SKM-1 treated with dmso at 0.1 percent for 144 hours (cell line): ENCODE results near the gene INSYN2A.

Experiments
- DNase-seq: peaks from one replicate; lab custom pipeline; 2025; ENCODE audit not compliant: unreplicated experiment; lab: John Stamatoyannopoulos, UW

INSYN2A gene

DNA sequence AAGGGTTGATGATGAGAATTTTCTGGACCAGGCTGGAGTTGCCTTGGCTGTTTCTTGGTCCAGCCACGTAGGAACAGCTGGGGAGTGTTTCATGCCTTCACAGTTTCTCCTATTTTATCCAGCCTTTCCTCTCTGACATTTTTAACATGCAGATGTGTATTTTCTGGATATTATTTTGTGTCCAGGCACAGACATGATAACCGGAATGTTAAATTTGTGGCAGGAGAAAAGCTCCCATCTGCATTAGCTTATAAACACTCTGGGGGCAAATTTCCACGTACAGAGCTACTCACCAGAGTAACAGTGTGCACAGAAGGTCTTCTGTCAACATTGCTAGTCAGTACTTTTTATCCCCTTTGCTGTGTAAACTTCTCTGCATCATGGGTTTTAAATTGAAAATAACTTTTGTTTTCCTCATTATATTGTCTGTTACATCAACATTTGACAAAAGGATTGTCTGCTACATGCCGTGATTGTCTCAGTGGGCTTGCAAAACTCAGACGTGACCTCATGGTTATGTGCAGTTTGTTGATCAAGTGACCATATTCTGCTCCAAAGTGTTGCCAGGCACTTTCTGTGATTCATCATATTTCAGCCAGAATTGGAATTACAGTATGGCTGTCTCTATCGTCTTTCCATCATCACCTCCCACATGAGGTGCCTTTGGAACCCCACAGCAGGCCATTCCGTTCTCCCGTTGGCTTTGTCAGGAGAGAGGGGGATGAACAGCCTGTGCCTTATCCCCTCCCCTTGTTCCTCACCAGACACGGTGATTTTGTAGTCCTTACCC lies 41.4 kb downstream of the INSYN2A start:
- DNase-seq: no peak

DNA sequence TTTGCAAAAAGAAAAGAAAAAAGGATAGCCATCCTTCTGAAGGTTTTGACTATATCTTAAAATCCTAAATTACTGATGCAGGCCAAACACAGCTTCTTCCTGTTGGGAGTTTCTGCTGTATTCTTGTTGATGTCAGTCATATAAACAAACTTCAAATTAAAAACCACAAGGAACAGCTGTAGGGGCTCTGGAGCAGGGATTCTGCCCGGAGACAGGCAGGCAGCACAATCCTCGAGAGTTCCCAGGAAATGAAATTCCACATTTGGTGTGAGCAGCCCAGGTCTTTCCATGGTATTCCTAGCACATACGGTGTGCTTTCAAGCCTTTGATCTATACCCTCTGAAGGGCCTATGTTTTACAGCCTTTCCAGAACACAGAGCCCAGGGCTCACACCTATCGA lies 43.2 kb downstream of the INSYN2A start:
- DNase-seq: no peak

DNA sequence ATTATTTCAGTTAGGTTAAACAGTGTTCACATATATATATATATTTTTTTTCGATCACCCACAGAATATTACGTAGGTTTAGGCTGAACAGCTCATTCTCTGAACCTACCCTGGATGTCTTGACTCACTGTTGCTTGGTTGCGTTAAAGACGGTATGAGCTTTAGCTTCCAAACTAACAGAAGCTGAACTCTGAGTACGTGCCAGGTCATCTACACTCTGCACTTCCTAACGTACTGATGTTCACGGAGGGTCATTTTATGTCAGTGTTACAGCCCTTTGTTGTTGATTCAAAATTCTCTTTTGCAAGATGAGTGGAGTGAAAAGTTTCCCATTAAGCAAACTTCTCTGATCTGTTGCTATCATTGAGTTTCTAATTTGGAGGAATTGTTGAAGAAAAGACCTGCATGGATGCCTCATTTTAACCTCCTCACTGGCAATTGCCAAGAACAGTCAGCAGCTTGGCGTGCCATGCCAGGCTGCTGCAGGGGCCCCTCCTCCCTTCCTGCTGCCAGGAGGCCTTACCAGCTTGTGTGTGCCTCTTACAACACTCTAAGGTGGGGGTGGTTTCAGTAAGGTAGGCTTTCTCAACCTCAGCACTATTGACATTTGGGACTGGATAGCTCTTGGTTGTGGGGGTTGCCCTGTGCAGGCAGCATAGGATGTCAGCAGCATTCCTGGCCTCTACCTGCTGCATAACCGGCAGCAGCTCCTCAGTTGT lies 44.3 kb downstream of the INSYN2A start:
- no peak for DNase-seq

DNA sequence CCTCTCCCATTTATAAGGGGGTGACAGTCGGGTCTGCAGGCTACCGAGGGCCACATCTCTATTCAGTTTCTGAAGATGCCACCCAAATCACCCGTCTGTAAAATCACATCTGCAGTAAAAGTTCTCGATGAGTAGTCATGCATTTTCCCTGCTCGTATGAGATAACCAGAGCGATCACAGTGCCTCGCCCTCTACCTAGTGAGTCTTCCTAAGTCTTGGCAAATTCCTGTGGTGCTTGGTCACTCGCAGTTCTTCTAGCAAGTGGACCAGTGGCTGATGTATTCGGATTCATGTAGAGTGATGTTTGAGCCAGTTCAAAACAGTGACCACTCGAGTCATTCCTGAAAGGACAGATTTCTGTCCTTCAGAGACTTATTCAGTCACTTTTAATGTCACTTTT lies 44.9 kb downstream of the INSYN2A start:
- DNase-seq: no peak

DNA sequence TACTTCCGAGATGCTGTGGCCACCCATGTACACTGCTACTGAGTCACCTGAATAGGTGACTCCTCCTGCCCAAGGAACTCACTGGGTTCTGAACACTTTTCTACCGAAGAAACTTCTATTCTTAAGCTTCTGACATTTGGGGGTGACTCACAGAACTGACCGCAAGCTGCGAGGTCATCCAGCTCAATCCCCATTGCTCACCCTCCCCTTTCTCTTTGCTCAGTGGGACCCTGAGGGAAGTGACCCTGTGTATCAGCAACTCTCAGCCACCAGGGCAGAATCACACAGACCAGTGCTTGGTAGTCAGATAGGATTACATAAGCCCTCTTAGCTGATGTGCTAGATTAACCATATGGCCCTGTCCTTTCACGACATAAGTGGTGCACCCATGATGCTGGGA lies 46.3 kb downstream of the INSYN2A start:
- DNase-seq: no peak

DNA sequence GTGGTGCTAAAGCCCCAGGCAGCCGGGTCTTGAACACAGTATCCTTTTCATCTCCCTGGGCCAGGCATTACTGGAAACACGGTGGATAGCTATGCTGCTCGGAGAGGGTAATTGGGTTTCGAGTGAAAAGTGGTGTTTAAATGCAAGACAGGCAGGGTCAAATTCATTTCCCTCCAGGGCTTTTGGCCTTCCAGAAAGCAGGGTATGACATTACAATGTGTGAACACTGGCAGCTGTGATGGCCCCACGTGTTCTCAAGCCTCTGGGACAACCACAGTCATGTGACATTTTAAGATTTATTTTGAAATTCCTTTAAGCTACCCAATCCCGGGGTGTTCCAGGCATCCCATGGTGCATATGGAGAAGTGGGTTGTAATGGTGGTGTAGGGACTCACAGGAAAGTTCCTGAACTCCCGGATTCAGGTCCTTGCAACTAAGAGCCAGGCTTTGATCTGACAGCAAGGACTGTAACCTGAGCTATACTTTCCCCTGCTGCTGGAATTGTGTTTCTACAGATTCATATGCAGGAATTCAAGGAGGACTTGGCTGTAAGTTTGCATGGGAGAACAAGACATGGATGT lies 46.8 kb downstream of the INSYN2A start:
- no peak for DNase-seq

DNA sequence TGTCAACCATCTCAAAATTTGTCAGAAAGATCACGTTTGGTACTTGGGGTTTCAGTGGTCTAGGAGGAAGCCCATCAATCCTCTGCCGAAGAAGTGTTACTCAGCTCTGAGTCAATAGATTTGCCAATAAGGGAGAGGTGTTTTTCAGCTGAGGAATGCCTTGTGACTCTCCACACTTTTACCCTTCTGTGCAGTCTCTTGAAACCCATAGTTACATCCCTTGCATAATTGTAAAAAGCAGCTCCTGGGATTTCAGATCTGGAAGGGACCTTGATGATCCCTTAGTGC lies 47.5 kb downstream of the INSYN2A start:
- DNase-seq: no peak

DNA sequence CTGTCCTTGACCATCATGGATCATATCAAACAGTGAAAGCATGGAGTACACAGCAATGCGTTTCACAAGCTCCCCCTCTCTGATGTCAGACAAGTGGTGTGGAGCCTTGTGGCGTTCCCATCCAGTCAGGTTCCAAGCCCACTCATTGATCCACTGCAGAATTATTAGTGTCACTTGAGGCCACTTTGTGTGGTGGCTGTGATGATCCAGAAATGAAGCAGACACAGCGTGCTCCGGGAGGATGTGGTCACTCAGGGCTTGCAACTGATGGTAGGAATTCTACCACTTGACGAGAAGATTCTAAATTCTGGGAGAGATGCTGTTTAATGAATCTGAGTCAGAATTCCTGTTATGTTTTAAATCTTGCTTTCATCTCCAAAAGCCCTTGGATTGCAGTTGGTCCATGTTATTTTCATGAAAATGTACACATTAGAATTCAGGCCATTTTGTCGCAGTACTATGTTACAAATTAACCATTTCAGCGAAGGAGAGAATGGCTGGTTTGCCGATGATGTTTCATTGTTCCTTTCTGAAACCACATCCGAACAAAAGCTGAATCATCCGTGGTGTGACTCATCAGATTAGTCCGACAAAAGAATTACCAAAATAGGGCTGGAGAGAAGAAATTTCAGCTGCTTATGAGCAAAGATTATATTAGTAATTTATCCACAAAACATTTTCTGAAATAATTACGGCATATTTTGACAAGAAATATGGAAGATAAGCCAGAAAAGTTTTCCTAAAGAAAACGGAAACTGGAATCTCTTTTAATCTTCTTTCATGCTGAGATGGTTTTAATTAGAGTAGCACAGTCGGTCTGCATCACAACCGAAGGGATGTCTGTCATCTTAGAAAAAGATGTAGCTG lies 48.1 kb downstream of the INSYN2A start:
- peak; percentile 20 for DNase-seq

DNA sequence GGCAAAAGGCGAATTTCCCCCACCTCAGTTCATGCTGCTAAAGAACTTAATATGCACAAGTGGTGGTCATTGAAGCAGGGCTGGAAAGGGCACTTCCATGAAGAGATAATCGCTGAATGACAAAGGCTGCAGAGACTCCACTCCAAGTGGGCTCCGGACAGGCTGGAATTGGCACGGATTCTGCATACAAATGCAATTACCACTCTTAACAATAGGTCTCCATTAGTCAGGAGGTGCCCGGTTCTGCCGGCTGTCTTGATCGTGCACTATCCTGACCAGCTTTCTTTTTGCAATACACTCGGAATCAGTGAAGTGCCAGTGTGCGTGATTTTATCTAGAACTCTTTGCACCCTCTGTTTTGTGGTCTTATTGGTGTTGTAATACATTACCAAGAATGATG lies 49.7 kb downstream of the INSYN2A start:
- no peak for DNase-seq
